OCI-LY7 (cell line): Measurements from ENCODE around the gene MTOR. TPM values are rescaled to one million over a fixed set of nuclear protein-coding genes. Genes with fewer than 3 reads are reported as not detected.

ENCODE experiments used
- BruUV-seq: library from RNA; stranded (reverse); fragments of 400-500 nt; replicated peaks from 2 replicates; lab custom pipeline; 2021; lab: Mats Ljungman, UMichigan
- CTCF ChIA-PET: fragments of 300-600 bp; sonication (Branson Sonifier 250); formaldehyde crosslinking; loops from one replicate; lab custom pipeline; 2022; ENCODE audit warnings: antibody characterized with exemption; ENCODE audit not compliant: unreplicated experiment; lab: Charles Lee
- POLR2A ChIA-PET: fragments of 300-600 bp; sonication (Branson Sonifier 250); formaldehyde crosslinking; loops from one replicate; lab custom pipeline; 2022; ENCODE audit warnings: antibody characterized with exemption; lab: Charles Lee
- DNase-seq: peaks from one replicate; pipeline ENCODE4 v3.0.0-alpha.2; 2015; ENCODE audit warnings: low spot score
- H2AFZ ChIP-seq: fragments of 200-600 bp; sonication (generic), shearing (Covaris generic); 2 replicates; pipeline ENCODE4 v1.6.1; 2014; ENCODE audit warnings: mild to moderate bottlenecking, antibody characterized with exemption, low read length, moderate library complexity
- H3K27ac ChIP-seq: fragments of 200-600 bp; sonication (generic); 2 replicates; pipeline ENCODE4 v1.5.1; 2014; ENCODE audit warnings: mixed run types, low read depth, mild to moderate bottlenecking, moderate library complexity, low read length, inconsistent platforms; ENCODE audit not compliant: poor library complexity, severe bottlenecking
- H3K36me3 ChIP-seq: fragments of 200-600 bp; sonication (generic); 2 replicates; pipeline ENCODE4 v1.6.1; 2014; ENCODE audit warnings: mild to moderate bottlenecking, antibody characterized with exemption, low read length, moderate library complexity, mixed read lengths; ENCODE audit not compliant: insufficient read depth
- H3K4me1 ChIP-seq: fragments of 200-600 bp; sonication (generic); 2 replicates; pipeline ENCODE4 v1.5.1; 2014; ENCODE audit warnings: mild to moderate bottlenecking, low read length; ENCODE audit not compliant: insufficient read depth, poor library complexity, severe bottlenecking
- H3K4me2 ChIP-seq: fragments of 200-600 bp; sonication (generic); 2 replicates; pipeline ENCODE4 v1.6.1; 2014; ENCODE audit warnings: mild to moderate bottlenecking, low read length
- H3K4me3 ChIP-seq: fragments of 200-600 bp; sonication (generic); 2 replicates; pipeline ENCODE4 v1.5.1; 2014; ENCODE audit warnings: mild to moderate bottlenecking, low read depth, low read length; ENCODE audit not compliant: poor library complexity, severe bottlenecking
- H3K79me2 ChIP-seq: fragments of 200-600 bp; sonication (generic); 2 replicates; pipeline ENCODE4 v1.6.1; 2016; ENCODE audit warnings: low read depth, mild to moderate bottlenecking, low read length, moderate library complexity, mixed read lengths; ENCODE audit not compliant: insufficient read depth
- H3K9me2 ChIP-seq: fragments of 200-600 bp; sonication (generic); 2 replicates; pipeline ENCODE4 v1.6.1; 2016; ENCODE audit warnings: mild to moderate bottlenecking, low read length, mixed read lengths; ENCODE audit not compliant: insufficient read depth
- H3K9me3 ChIP-seq: fragments of 200-600 bp; sonication (generic); 2 replicates; pipeline ENCODE4 v1.6.1; 2014; ENCODE audit warnings: mild to moderate bottlenecking, mixed run types, low read length, mixed read lengths
- H4K20me1 ChIP-seq: fragments of 200-600 bp; sonication (generic); 2 replicates; pipeline ENCODE4 v1.6.1; 2014; ENCODE audit warnings: mild to moderate bottlenecking, antibody characterized with exemption, low read length, moderate library complexity, mixed read lengths; ENCODE audit not compliant: insufficient read depth
- CTCF ChIP-seq: fragments of 200-600 bp; sonication (generic); conservative IDR thresholded peaks from 2 replicates; pipeline ENCODE4 v1.5.1; 2014; ENCODE audit warnings: mild to moderate bottlenecking, antibody characterized with exemption, low read length, moderate library complexity, mixed read lengths
- EZH2phosphoT487 ChIP-seq: fragments of 200-600 bp; sonication (generic); IDR thresholded peaks from 2 replicates; pipeline ENCODE4 v1.6.1; 2018; ENCODE audit warnings: low read depth, borderline replicate concordance, mild to moderate bottlenecking, mixed run types, antibody characterized with exemption, low read length, moderate library complexity, mixed read lengths
- intact Hi-C: fragments of 100-400 bp; cut with micrococcal nuclease; formaldehyde crosslinking; loops from one replicate; pipeline ENCODE4 v1.10.0; 2022; ENCODE audit not compliant: unreplicated experiment
- total RNA-seq, 2 experiments: library from RNA; depleted of rRNA in 1 of 2; stranded (reverse); fragments of >200 nt in 1 of 2; shearing (Covaris generic) in 1 of 2; gene quantifications; 2 replicates each; pipeline ENCODE4 v1.2.3, GENCODE V29; 2014 to 2022

Gene MTOR
- total RNA-seq, 2 experiments from 2014 or later: 41.1 to 58.6 TPM

- ChIA-PET POLR2A (interaction anchor here (1.2 kb wide), 1 partner anchor 46 kb away, joined by 3 read pairs; no protein-coding TSS in a partner anchor), CTCF (interaction anchor here (1.0 kb wide), 1 partner anchor 23 kb away, joined by 6 read pairs; no protein-coding TSS in a partner anchor)
- Histone ChIP-seq H3K27ac (no peak overlapping the region), H2AFZ (no peak overlapping the region), H3K9me2 (no peaks in the 10 kb centered on the region), H3K4me3 (no peak overlapping the region), H4K20me1 (no peaks in the 10 kb centered on the region), H3K36me3 (peaks cover 87% of the 10 kb centered on the region), H3K79me2 (no peaks in the 10 kb centered on the region), H3K4me1 (no peaks in the 10 kb centered on the region), H3K4me2 (no peak overlapping the region), H3K9me3 (no peaks in the 10 kb centered on the region)
- no TSS peak for BruUV-seq
- intact Hi-C loops: no loop called here
- DNase-seq: no peak
- TF ChIP-seq EZH2phosphoT487 (no peak), CTCF (no peak)
Measured at GRCh38 chr1:11151114-11151513, 111.2 kb downstream of the MTOR start.

GRCh38 chr1:11150326-11150725 lies 112.0 kb downstream of the MTOR start:
- peaks cover 87% of the 10 kb centered on the region for H3K36me3 ChIP-seq

More at GRCh38 chr1:11150326-11150725, 112.0 kb downstream of the MTOR start:
- CTCF ChIA-PET: interaction anchor here (1.0 kb wide), 1 partner anchor 23 kb away, joined by 6 read pairs; no protein-coding TSS in a partner anchor
- Histone ChIP-seq H3K9me2 (no peaks in the 10 kb centered on the region), H2AFZ (no peak overlapping the region), H3K4me3 (no peak overlapping the region), H3K79me2 (no peaks in the 10 kb centered on the region), H3K4me1 (no peaks in the 10 kb centered on the region), H3K9me3 (no peaks in the 10 kb centered on the region), H3K4me2 (no peak overlapping the region), H3K27ac (no peak overlapping the region), H4K20me1 (no peaks in the 10 kb centered on the region)
- POLR2A ChIA-PET: interaction anchor here (0.6 kb wide), 1 partner anchor 150 kb away, joined by 3 read pairs; no protein-coding TSS in a partner anchor
- no TSS peak for BruUV-seq
- intact Hi-C loops: no loop called here
- no peak for DNase-seq
- no peak for TF ChIP-seq CTCF
- TF ChIP-seq EZH2phosphoT487: no peak
